Suprapubic skin (tissue), 4 donors: ENCODE measurements around the gene MAS1L.

Source experiments
- EP300 ChIP-seq: sonication (generic); formaldehyde crosslinking; IDR thresholded peaks from one replicate; pipeline ENCODE4 v1.6.1; 2017; ENCODE audit warnings: antibody characterized with exemption
- POLR2A ChIP-seq, 2 donors: fragments of 450-650 bp; IDR thresholded peaks; one replicate each; pipeline ENCODE4 v1.6.1; 2017; ENCODE audit warnings: antibody characterized with exemption in 2 of 2, mild to moderate bottlenecking in 2 of 2, moderate library complexity in 2 of 2
- POLR2AphosphoS5 ChIP-seq, 3 donors: sonication (generic); formaldehyde crosslinking; IDR thresholded peaks; one replicate each; pipeline ENCODE4 v1.6.1; 2017; ENCODE audit warnings: antibody characterized with exemption in 3 of 3
- TF ChIP-seq, protein P1 (sequence below), 2 donors: fragments of 200-600 bp in 1 of 2; fragments of 450-650 bp in 1 of 2; sonication (generic) in 1 of 2; IDR thresholded peaks; one replicate each; pipeline ENCODE4 v1.5.1; 2016 to 2019; ENCODE audit warnings: antibody characterized with exemption in 2 of 2, mild to moderate bottlenecking in 1 of 2, moderate library complexity in 1 of 2

DNA sequence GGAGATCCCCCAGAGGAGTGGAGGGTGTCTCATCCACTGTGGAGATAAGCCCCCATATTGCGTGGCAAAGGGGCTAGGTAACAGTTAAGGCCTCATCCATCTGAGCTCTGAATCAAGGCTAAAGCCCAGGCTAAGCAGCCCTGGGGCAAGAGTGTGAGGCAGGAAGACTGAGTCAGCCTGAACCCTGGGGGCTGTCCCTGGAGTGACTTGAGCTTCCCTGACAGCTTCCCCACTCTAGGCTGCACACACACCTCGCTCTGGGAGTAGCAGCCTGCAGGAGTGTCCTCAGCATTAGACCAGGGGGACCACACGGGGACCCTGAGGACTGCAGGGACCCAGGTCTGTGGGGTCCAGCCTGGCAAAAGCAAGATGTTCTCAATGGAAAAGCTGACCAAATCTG, 43.9 kb upstream of the MAS1L start:
- TF ChIP-seq, protein P1, sequence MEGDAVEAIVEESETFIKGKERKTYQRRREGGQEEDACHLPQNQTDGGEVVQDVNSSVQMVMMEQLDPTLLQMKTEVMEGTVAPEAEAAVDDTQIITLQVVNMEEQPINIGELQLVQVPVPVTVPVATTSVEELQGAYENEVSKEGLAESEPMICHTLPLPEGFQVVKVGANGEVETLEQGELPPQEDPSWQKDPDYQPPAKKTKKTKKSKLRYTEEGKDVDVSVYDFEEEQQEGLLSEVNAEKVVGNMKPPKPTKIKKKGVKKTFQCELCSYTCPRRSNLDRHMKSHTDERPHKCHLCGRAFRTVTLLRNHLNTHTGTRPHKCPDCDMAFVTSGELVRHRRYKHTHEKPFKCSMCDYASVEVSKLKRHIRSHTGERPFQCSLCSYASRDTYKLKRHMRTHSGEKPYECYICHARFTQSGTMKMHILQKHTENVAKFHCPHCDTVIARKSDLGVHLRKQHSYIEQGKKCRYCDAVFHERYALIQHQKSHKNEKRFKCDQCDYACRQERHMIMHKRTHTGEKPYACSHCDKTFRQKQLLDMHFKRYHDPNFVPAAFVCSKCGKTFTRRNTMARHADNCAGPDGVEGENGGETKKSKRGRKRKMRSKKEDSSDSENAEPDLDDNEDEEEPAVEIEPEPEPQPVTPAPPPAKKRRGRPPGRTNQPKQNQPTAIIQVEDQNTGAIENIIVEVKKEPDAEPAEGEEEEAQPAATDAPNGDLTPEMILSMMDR (IDR thresholded peaks at IDR 0.05) = no peak
- TF ChIP-seq EP300 (no peak), POLR2A (IDR thresholded peaks at IDR 0.05) (no peak), POLR2AphosphoS5 (IDR thresholded peaks at IDR 0.05) (no peak)
